Transverse colon (tissue), 4 donors: Measurements from ENCODE around the gene CACNA1A.

Source experiments
- CTCF ChIP-seq, 5 experiments: fragments of 200-600 bp in 3 of 5; fragments of 450-650 bp in 2 of 5; sonication (generic) in 3 of 5; IDR thresholded peaks; 1 replicate in 2 of 5; 2 replicates in 3 of 5; pipeline ENCODE4 v1.5.1; 2016 to 2017; ENCODE audit warnings: antibody characterized with exemption in 5 of 5, inconsistent platforms in 3 of 5, mild to moderate bottlenecking in 2 of 5, moderate library complexity in 1 of 5
- EP300 ChIP-seq: sonication (generic); formaldehyde crosslinking; IDR thresholded peaks from one replicate; pipeline ENCODE4 v1.6.1; 2017; ENCODE audit warnings: antibody characterized with exemption, low read depth
- POLR2A ChIP-seq: fragments of 450-650 bp; IDR thresholded peaks from one replicate; pipeline ENCODE4 v1.6.1; 2016; ENCODE audit warnings: antibody characterized with exemption, mild to moderate bottlenecking, moderate library complexity
- POLR2AphosphoS5 ChIP-seq, 3 donors: sonication (generic); formaldehyde crosslinking; IDR thresholded peaks; one replicate each; pipeline ENCODE4 v1.6.1; 2016; ENCODE audit warnings: antibody characterized with exemption in 3 of 3

- TF ChIP-seq POLR2A (no peak), CTCF (IDR thresholded peaks at IDR 0.05) (no peak), EP300 (no peak), POLR2AphosphoS5 (IDR thresholded peaks at IDR 0.05) (no peak)
These were observed 69.9 kb downstream of the CACNA1A start for GRCh38 chr19:13436352-13436751.
